A673 (cell line): Measurements from ENCODE around the gene SEMA4A. TPM values are rescaled to one million over a fixed set of nuclear protein-coding genes. Genes with fewer than 3 reads are reported as not detected.

ENCODE experiments used
- BruUV-seq: library from RNA; stranded (reverse); fragments of 400-500 nt; replicated peaks from 2 replicates; lab custom pipeline; 2021; lab: Mats Ljungman, UMichigan
- CTCF ChIA-PET: fragments of 300-600 bp; sonication (Branson Sonifier 250); formaldehyde crosslinking; loops from one replicate; lab custom pipeline; 2022; ENCODE audit warnings: antibody characterized with exemption; lab: Charles Lee
- POLR2A ChIA-PET: fragments of 300-600 bp; sonication (Branson Sonifier 250); formaldehyde crosslinking; loops from one replicate; lab custom pipeline; 2022; ENCODE audit warnings: antibody characterized with exemption; ENCODE audit not compliant: low non-redundant PET; lab: Charles Lee
- DNase-seq: peaks from one replicate; pipeline ENCODE4 v3.0.0-alpha.2; 2015; ENCODE audit warnings: low spot score
- H3K27ac ChIP-seq: fragments of 200-600 bp; sonication (generic); 2 replicates; pipeline ENCODE4 v1.5.1; 2016; ENCODE audit warnings: mixed run types, low read depth, mild to moderate bottlenecking, mixed read lengths, antibody characterized with exemption, low read length; ENCODE audit not compliant: poor library complexity, severe bottlenecking
- H3K27me3 ChIP-seq: fragments of 200-600 bp; sonication (generic); replicated peaks from 2 replicates; pipeline ENCODE4 v1.6.1; 2017; ENCODE audit warnings: mixed run types, low read depth, mild to moderate bottlenecking, mixed read lengths, antibody characterized with exemption, low read length; ENCODE audit not compliant: insufficient read depth, poor library complexity
- H3K36me3 ChIP-seq: fragments of 200-600 bp; sonication (generic); 2 replicates; pipeline ENCODE4 v1.6.1; 2016; ENCODE audit warnings: mixed run types, mild to moderate bottlenecking, mixed read lengths, antibody characterized with exemption, low read length; ENCODE audit not compliant: insufficient read depth, poor library complexity, severe bottlenecking
- H3K4me1 ChIP-seq: fragments of 200-600 bp; sonication (generic); 2 replicates; pipeline ENCODE4 v1.6.1; 2017; ENCODE audit warnings: mixed run types, mild to moderate bottlenecking, mixed read lengths, antibody characterized with exemption, low read length; ENCODE audit not compliant: insufficient read depth, poor library complexity, severe bottlenecking
- H3K4me3 ChIP-seq: fragments of 200-600 bp; sonication (generic); 2 replicates; pipeline ENCODE4 v1.5.1; 2016; ENCODE audit warnings: low read depth, mixed run types, mild to moderate bottlenecking, mixed read lengths, low read length; ENCODE audit not compliant: poor library complexity, severe bottlenecking
- H3K9me3 ChIP-seq: fragments of 200-600 bp; sonication (generic); 2 replicates; pipeline ENCODE4 v1.6.1; 2016; ENCODE audit warnings: mixed run types, low read depth, mild to moderate bottlenecking, mixed read lengths, antibody characterized with exemption, low read length; ENCODE audit not compliant: poor library complexity, severe bottlenecking
- EZH2 ChIP-seq: fragments of 200-600 bp; sonication (generic); IDR thresholded peaks from 2 replicates; pipeline ENCODE4 v1.6.1; 2017; ENCODE audit warnings: borderline replicate concordance, low read depth, mild to moderate bottlenecking, mixed read lengths, antibody characterized with exemption, low read length; ENCODE audit not compliant: poor library complexity, severe bottlenecking
- intact Hi-C: fragments of 100-400 bp; cut with micrococcal nuclease; formaldehyde crosslinking; loops from one replicate; pipeline ENCODE4 v1.10.0; 2022; ENCODE audit not compliant: unreplicated experiment
- total RNA-seq: library from RNA; stranded (reverse); gene quantifications from 2 replicates; pipeline ENCODE4 v1.2.3, GENCODE V29; 2021
- TF ChIP-seq, protein P1 (sequence below): fragments of 300-800, 200-600 bp; sonication (generic); conservative IDR thresholded peaks from 2 replicates; pipeline ENCODE4 v1.5.1; 2017; ENCODE audit warnings: low read depth, mild to moderate bottlenecking, antibody characterized with exemption, low read length, moderate library complexity, mixed read lengths

SEMA4A gene
- total RNA-seq, 1 experiment from 2014 or later = 0.77 TPM

DNA sequence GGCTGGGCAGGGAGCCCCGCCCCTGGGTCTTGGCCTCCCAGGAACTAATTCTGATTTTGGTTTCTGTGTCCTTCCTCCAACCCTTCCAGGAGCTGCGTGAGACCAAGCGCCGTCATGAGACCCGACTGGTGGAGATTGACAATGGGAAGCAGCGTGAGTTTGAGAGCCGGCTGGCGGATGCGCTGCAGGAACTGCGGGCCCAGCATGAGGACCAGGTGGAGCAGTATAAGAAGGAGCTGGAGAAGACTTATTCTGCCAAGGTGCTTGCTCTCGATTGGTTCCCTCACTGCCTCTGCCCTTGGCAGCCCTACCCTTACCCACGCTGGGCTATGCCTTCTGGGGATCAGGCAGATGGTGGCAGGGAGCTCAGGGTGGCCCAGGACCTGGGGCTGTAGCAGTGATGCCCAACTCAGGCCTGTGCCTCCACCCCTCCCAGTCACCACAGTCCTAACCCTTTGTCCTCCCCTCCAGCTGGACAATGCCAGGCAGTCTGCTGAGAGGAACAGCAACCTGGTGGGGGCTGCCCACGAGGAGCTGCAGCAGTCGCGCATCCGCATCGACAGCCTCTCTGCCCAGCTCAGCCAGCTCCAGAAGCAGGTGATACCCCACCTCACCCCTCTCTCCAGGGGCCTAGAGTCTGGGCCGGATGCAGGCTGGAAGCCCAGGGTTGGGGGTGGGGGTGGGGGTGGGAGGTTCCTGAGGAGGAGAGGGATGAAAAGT, 18.5 kb upstream of the SEMA4A start:
- Histone ChIP-seq H3K36me3 (peaks cover 73% of the 10 kb centered on the region), H3K9me3 (no peaks in the 10 kb centered on the region), H3K4me3 (no peak overlapping the region), H3K27me3 (no peaks in the 10 kb centered on the region), H3K4me1 (peaks cover 3% of the 10 kb centered on the region), H3K27ac (no peak overlapping the region)
- ChIA-PET POLR2A (no interaction called here), CTCF (no interaction called here)
- DNase-seq = no peak
- no TSS peak for BruUV-seq
- TF ChIP-seq EZH2 = no peak
- TF ChIP-seq, protein P1, sequence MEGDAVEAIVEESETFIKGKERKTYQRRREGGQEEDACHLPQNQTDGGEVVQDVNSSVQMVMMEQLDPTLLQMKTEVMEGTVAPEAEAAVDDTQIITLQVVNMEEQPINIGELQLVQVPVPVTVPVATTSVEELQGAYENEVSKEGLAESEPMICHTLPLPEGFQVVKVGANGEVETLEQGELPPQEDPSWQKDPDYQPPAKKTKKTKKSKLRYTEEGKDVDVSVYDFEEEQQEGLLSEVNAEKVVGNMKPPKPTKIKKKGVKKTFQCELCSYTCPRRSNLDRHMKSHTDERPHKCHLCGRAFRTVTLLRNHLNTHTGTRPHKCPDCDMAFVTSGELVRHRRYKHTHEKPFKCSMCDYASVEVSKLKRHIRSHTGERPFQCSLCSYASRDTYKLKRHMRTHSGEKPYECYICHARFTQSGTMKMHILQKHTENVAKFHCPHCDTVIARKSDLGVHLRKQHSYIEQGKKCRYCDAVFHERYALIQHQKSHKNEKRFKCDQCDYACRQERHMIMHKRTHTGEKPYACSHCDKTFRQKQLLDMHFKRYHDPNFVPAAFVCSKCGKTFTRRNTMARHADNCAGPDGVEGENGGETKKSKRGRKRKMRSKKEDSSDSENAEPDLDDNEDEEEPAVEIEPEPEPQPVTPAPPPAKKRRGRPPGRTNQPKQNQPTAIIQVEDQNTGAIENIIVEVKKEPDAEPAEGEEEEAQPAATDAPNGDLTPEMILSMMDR = no peak
- intact Hi-C loops = loop anchor here (10.0 kb wide), 1 partner anchor 110 kb away; the partner anchor contains the start of gene SSR2

GRCh38 chr1:156135930-156136871, 17.2 kb upstream of the SEMA4A start:
- no TSS peak for BruUV-seq
- TF ChIP-seq EZH2 = no peak
- TF ChIP-seq, protein P1 = no peak
- Histone ChIP-seq H3K27me3 (no peaks in the 10 kb centered on the region), H3K4me3 (no peak overlapping the region), H3K36me3 (peaks cover 67% of the 10 kb centered on the region), H3K4me1 (no peaks in the 10 kb centered on the region), H3K27ac (no peak overlapping the region), H3K9me3 (no peaks in the 10 kb centered on the region)
- intact Hi-C loops = loop anchor here (10.0 kb wide), 1 partner anchor 111 kb away; the partner anchor contains the start of gene SSR2
- no peak for DNase-seq
- CTCF ChIA-PET = no interaction called here
- POLR2A ChIA-PET = interaction anchor here (0.5 kb wide), 1 partner anchor 17 kb away, joined by 3 read pairs; no protein-coding TSS in a partner anchor

- intact Hi-C loops = loop anchor here (10.0 kb wide), 1 partner anchor 112 kb away; the partner anchor contains the start of gene SSR2
- H3K27me3 ChIP-seq = no peaks in the 10 kb centered on the region
- ChIA-PET CTCF (interaction anchor here (0.9 kb wide), 1 partner anchor 88 kb away, joined by 3 read pairs; no protein-coding TSS in a partner anchor), POLR2A (no interaction called here)
- no TSS peak for BruUV-seq
- H3K9me3 ChIP-seq = no peaks in the 10 kb centered on the region
- no peaks in the 10 kb centered on the region for H3K4me1 ChIP-seq
- no peak overlapping the region for H3K27ac ChIP-seq
- no peak overlapping the region for H3K4me3 ChIP-seq
- peaks cover 61% of the 10 kb centered on the region for H3K36me3 ChIP-seq
- no peak for DNase-seq
- TF ChIP-seq EZH2 = no peak
- TF ChIP-seq, protein P1 = no peak
Measured at GRCh38 chr1:156136970-156137483, 16.4 kb upstream of the SEMA4A start.
